T-helper 1 cell treated with Interleukin-12 subunit alpha and Interleukin-12 subunit beta and Interleukin-4 antibody, amounts not matched to agents 30 ng/mL and 1 ng/mL, for 36 hours (primary cell): ENCODE results near the gene PRKCQ. TPM values are rescaled to one million over a fixed set of nuclear protein-coding genes. Genes with fewer than 3 reads are reported as not detected.

Experiments used
- intact Hi-C: fragments of 100-400 bp; cut with micrococcal nuclease; formaldehyde crosslinking; loops from one replicate; pipeline ENCODE4 v1.15.1; 2024
- total RNA-seq: library from RNA; stranded (reverse); gene quantifications from 2 replicates; pipeline ENCODE4 v1.2.3, GENCODE V29; 2022

PRKCQ gene
- 68.8 and 71.5 TPM in 2 replicates for total RNA-seq

DNA sequence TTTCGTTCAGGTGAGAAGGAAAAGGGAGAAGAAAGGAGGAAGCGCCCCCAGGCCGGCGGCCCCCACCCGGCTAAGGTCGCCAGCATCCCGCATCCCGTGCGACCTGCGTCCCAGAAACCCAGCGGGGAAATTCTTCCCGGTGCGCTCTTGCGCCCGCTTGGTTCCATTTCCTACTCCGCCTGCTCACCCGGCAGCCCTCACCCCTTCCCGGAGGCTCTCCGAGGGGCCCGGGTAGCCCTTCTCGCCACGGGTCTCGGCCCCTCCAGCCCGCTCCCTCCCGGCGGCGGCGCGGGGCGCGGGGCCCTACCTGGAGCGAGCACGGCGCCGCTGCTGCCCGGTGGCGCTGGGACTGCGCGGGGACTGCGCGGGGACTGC is at the start of gene PRKCQ:
Gene PRKCQ (minus strand): TSS at position 373 of the 375 bp plus-strand sequence. CDS start 65,141 bp downstream, outside the sequence.
- intact Hi-C loops: loop anchor here (1.0 to 10.0 kb wide), 9 partner anchors 21 to 1207 kb away; partner anchors contain the start of genes ATP5F1C, IL15RA, KIN and PFKFB3

DNA sequence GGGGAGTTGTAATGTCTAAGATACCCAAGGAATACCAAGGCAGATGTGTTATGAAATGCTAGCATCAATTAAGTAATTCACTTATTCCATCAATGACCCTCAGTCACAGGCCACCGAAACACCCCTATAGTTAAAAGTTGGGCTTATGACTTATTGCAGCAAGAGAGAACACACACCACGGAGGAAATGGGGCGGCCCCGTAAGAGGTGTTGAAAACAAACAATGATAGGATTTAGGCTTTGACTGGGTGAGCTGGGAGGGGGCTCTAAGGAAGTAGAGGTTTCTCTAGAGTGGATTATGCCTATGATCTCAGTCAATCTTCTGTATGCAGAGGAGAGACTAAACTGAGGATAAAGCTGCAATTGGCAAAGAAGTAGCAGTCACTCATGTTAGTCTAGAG is 45.4 kb upstream of the PRKCQ start:
- intact Hi-C loops: no loop called here

DNA sequence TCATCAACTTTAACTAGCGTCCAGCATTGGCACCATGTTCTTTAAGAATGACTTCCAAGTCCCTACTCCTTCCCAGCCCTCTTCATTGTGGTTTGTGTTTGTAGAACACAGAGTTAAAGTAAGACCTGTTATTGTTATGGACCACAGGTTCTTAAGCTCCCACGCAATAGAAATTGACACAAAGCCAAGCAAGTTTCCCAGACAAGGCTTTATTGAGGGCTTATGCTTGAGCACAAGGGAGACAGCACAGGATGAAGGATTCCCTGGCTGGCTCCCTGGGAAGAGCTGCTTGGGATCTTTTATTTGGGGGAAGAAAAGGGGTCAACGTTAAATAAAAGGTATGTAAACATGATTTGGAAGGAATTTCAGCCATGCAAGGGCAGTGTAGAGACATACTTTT is 44.3 kb upstream of the PRKCQ start:
- intact Hi-C loops: no loop called here

DNA sequence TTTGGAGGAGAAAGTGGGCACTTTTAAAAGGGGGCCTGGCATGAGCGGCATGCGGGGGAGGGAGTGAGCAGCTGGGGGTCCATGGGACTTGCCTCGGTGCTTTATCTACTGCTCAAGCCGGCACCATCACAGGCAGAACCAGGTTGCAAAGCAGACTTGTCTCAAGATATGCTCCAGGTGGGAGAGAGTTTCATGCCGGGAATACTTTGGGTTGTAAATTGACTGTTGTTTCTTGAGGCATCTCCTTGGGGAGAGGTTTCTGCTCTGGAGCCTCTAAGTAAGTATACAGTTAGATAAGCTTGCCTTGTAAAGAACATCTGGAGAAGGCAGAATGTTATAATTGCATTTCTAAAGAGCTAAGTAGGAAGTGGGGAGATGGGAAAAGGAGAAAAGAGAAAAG is 42.8 kb upstream of the PRKCQ start:
- intact Hi-C loops: no loop called here

DNA sequence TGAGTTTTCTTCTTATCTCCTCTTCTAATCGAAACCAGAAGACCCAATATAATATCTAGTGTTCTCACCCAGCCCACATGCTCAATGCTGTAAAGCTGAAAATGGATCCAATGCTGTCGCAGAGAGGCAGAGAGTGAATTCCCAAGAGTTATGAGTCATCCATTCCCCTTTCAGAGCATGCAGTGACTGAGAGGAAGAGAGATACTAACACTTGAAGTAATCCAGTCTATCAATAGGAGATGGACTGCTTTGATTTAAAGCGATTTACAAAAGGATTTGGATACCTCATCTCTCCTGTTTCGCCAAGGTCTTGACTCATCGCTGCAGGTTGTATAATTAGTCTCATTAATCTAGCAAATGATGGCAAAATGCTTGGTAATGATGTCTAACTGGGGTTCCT is 41.5 kb upstream of the PRKCQ start:
- intact Hi-C loops: no loop called here

DNA sequence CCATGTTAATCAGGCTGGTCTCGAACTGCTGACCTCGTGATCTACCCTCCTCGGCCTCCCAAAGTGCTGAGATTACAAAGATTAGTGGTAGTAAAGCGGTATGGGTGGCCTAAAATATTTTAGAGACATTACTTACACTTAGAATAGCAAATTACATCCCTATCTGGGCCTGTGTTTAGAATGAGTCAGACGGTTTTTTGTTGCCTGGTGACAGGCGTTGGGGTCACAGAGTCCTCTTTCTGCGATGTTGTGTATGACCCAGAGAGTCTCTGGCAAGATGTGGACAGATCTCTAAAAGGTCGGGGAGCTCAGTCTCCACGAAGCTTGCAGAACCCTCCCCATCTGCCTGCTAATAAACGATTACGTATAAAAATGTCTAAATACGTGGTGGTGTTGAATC is 39.6 kb upstream of the PRKCQ start:
- intact Hi-C loops: no loop called here

DNA sequence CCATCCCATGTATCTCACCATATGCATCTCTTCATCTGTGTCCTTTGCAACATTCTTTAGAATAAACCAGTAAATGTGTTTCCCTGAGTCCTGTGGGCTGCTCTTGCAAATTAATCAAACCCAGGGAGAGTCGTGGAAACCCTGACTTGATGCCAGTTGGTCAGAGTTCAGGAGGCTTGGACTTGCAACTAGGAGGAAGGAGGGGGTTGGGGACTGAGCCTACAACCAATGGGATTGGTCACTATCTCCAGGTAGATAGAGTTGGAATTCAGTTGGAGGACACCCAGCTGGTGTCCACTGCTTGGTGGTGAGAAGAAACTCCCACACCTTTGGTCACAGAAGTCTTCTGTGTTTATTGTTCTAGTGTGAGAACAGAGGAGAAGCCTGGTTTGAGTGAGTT is 38.3 kb upstream of the PRKCQ start:
- intact Hi-C loops: no loop called here

DNA sequence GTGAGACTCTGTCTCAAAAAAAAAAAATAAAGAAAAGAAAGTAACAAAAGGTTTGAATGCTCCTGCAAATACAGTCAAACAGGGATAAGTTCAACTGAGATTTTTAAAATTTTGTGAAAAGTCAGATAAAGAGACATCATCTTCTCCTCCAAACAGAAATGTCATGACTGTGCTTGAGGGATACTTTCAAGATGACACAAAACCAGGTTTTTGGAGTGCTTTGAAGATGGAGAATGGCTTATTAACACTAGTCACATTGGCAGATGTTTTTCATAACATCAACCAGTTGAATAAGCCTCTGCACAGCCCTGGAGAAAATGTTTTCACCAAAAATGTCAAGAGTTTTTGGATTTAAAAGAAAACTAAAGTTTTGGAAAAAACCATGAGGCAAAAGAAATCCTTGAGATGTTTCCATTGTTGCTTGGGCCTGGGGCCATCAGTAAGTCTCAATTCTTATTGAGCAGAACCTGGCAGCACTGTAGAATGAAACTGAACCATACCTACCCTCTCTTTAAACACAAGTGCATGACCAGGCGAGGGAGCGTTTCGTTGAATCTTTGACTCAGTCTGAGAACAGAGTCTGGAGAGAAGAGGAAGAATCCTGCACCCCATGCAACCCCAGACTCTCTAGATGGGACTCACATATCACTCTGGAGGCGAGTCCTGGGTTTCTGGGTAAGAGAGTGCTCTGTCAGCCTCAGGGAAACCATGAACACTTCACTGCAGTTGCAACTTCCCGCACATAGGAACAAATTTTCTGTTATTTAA is 37.4 kb upstream of the PRKCQ start:
- intact Hi-C loops: no loop called here

DNA sequence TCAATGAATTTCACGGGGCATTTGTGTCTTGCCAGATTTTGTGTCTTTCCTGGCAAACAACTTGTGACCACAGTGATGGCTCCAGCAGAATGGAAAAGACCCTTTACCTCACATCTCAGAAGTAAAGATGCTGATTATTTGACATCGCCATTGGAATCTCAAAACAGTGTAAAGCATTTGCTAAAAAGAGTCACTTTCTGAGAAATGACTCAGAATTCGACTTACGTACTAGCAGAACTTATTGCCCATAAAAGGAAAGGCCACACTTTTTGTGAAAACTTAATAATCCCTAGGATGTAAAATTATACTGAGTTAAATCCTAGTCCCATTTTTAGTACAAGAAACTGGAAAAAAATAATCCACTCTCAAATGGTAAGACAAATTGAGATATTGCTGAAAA is 35.9 kb upstream of the PRKCQ start:
- intact Hi-C loops: no loop called here

DNA sequence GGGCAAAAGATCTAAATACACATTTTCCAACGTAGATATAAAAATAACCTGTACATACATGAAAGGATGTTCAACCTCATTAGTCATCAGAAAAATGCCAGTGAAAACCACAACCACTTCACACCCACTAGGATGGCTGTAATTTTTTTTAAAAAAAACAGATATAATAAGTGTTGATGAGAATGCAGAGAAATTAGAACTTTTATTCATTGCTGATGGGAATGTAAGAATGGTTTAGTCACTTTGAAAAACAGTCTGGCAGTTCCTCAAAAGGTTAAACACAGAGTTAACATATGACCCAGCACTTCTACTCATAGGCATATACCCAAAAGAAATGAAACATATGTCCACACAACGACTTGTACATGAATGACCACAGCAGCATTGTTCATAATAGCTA is 32.3 kb upstream of the PRKCQ start:
- intact Hi-C loops: loop anchor here (1.0 to 2.0 kb wide), 3 partner anchors 20 to 70 kb away; no protein-coding TSS in a partner anchor

DNA sequence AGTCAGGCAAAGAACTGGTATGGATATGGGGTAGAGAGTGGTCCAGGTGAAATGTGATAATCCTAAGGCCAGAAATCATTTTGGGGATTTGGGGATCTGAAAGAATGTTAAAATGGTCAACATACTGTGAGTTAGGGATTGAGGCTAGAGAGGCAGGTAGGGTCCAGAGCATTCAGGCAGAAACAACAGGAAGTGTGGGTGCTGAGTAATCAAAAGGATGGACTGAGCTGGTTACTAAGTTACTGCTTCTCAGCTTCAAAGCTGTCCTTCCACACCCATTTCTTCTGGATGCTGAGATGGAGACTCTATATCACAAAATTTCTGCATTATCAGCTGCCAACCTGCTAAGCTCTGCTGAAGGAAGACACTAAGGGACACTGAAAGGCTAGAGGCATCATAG is 30.6 kb upstream of the PRKCQ start:
- intact Hi-C loops: no loop called here

DNA sequence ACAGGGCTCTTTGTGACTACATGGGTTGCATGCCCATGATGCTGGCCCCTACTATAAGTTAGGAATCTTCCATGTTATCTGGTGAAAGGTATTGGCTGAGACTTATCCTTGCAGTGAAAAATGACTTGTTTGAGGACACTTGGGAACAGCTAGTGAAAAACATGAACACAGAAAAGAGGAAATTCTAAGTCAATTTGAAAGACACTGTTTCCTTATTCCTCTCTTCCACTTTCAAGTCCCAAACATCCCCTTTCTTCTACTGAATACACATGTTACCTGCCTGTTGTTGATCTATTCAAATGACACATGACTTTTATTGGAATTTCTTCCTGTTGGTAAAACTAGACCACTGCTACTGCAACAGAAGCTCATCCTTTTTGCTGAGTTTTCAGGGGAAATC is 29.5 kb upstream of the PRKCQ start:
- intact Hi-C loops: no loop called here

DNA sequence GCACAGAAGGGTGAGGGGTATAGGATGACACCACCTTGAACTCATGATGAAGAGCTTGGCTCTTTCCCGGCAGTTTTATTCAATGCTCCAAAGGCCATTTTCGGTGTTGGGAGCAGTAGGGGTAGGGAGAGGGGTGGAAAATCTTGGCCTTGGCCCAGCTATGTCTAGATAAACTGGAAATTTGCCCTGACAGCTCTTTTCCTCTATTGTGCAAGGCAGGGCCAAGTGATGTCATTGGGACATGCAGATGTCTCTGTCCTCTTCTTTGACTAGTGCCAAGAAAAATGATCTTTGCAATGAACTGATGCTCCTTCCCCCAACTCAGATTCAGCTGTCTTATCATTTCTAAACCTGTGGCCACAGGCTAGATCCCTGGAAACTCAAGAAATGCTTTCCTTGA is 27.7 kb upstream of the PRKCQ start:
- intact Hi-C loops: loop anchor here (1.0 kb wide), 2 partner anchors 15 to 24 kb away; no protein-coding TSS in a partner anchor

DNA sequence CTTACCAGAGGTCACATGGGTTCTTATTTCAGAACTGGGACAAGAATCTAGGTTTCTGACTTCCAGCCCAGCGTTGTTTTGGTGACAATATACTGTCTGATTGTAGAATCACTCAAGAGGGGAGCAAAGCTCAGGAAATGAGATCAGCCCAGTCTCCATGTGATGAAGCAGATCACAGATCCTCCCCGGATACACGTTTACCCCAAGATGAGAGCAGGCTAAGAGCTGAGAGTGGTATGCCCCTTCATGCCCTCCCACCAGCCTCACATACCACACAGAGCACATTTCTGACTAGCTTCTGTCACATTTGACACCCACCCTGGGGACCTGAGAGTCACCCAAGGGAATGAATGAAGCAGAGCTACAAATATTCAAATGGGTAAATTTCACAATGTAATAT is 27.1 kb upstream of the PRKCQ start:
- intact Hi-C loops: loop anchor here (1.0 kb wide), 2 partner anchors 15 to 24 kb away; no protein-coding TSS in a partner anchor

DNA sequence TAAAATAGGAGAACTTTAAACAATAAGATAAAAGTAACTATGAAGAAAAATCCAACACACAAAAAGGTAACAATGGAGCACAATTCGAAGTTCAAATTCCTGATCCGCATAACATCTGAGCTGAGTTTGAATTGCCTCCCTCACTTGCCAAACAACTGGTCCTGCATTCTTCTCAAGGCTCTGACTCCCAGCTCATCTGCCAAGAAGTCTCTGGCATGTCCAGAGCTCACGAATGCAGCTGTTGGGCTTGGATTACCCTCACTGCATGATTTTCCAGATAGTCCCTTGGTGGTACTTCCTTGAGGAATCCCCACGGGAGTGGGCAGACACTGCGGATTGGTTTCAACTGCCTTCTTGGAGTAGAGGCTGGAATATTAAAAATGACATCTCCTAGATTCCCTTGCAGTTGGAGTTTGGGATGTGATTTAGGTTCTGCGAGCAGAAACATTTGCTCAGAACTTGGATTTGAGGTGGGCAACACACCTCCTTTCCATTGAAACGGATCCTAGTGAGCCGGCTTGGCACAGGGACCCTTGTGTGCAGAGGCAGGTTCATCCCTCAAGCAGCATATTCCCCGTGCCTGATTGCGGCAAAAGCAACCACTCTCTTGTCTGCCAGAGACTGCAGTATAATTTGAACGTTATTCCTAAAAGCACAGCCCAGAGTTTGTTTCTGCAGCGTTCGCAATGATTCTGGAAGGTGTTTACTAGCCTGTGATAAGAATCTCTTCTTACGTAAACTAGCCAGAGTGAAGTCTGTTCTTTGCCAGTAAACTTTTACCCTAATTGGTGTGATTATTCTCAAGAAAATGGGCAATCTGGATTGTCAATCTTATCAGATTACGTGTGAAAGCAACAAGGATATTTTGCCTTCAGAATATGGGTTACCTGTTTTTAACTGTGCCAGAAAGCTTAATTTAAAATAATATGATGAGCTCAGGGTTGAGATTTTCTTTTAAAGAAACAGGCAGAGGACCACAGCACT is 23.4 kb upstream of the PRKCQ start:
- intact Hi-C loops: no loop called here

DNA sequence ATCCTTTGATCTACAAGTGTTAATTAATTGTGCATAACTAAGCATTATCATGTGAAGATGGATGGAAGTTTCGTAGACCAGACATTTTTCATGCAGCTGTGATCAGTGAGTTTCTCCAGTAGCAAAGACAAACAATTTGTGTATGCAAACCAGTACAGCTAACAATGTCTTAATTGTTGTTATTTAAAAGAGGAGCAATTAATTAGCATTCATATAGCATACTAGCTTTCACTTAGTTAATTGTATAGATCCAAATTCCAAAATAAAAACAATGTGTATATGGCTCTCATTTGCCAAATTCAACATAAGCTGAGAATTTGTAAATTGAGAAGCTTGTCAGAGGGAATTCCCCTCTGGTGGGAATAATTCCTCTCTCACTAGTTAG is 22.6 kb upstream of the PRKCQ start:
- intact Hi-C loops: no loop called here

DNA sequence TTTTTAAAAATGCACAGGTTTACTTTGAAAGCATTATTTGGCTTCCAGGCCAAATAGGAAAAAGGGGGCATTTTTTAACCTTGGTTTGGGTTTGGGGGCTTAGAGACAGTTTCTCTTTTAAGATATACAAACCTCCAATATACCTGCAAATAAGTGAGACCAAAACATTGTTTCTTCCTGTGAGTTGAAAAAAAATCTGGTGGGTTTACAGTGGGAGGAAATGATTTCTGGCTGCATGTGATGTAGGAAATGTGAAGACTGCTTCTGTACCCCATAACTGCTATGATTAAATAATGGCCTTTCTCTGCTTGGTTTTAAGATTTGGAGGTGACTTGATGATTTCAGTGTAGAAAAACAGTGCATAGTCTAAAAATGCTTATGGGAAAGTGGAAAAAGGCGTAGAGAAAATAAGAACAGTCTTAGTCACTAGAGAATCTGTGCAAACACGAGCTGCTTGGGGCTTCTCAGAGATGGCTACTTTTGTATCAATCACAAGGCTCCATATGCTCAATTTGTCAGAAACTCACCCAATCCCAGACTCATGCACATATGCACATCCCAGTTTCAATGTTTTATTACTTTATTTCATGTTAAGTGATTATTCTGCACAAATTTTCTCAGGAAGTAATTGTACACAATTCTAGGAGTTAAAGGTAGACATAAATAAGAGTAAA is 22.1 kb upstream of the PRKCQ start:
- intact Hi-C loops: no loop called here

DNA sequence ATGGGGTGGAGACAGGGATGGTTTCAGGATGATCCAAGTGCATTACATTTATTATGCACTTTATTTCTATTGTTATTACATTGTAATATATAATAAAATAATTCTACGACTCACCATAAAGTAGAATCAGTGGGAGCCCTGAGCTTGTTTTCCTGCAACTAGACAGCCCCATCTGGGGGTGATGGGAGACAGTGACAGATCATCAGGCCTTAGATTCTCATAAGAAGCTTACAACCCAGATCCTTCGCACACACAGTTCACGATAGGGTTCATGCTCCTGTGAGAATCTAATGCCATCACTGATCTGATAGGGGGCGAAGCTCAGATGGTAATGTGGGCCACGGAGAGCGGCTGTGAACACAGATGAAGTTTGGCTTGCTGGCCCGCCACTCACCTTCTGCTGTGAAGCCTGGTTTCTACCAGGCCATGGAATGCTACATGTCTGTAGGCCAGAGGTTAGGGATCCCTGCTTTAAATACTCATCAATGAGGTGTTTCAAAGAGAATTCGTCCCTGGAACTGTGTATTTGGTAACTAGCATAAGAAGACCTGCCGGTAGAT is 21.2 kb upstream of the PRKCQ start:
- intact Hi-C loops: loop anchor here (1.0 kb wide), 2 partner anchors 21 to 156 kb away; partner anchors contain the start of gene PRKCQ

DNA sequence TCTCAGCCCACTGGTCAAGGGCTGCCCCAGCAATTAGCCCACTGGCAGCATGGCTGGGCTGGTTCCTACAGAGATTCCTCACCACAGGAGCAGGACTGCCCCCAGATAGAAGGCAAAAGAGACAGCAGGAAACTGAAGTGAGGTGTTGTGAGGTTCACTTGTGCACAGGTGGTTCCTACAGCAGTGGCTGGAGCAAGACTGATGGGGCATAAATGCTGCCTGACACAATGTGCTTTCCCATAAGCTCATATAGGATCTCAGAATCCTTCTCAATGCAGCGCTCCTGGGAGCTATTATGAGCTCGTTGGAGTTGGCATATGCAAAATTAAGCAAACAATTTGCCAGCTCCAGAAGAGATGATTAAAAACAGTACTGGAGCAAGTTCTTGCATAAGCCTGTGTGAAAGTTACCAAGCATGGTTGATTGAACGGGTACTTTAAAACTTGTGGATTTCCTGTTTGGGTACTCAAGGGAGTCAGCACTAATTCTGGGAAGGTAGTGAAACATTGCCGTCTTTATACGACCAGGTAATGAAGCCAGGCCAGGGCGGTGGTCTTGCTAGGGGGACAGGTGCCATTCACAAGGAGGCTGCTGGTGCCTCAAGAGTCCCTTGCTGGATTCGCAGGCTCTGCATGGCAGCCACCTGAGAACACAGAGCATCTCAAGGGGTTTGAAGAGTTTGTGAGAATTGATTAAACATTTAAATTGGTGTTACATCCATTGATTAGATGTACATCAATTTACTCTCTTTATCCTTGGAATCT is 20.3 kb upstream of the PRKCQ start:
- intact Hi-C loops: loop anchor here (1.0 kb wide), 2 partner anchors 8 to 57 kb away; no protein-coding TSS in a partner anchor

DNA sequence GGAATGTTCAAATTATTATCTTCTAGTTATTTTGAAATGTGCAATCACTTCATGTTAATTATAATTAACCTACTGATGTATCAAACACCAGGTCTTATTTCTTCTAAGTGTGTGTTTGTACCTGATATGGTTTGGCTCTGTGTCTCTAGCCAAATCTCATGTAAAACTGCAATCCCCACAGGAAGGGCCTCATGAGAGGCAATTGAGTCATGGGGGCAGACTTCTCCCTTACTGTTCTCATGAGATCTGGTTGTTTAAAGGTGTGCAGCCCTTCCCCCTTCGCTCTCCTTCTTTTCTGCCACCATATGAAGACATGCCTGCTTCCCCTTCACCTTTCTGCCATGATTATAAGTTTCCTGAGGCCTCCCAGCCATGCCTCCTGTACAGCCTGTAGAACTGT is 18.6 kb upstream of the PRKCQ start:
- intact Hi-C loops: no loop called here
